Measurements from ENCODE around the gene ATRIP. TPM values are rescaled to one million over a fixed set of nuclear protein-coding genes. Genes with fewer than 3 reads are reported as not detected.

The ATRIP gene
- polyA plus RNA-seq, 3 donors = 1.8 to 4.7 (median 2.8) TPM

DNA sequence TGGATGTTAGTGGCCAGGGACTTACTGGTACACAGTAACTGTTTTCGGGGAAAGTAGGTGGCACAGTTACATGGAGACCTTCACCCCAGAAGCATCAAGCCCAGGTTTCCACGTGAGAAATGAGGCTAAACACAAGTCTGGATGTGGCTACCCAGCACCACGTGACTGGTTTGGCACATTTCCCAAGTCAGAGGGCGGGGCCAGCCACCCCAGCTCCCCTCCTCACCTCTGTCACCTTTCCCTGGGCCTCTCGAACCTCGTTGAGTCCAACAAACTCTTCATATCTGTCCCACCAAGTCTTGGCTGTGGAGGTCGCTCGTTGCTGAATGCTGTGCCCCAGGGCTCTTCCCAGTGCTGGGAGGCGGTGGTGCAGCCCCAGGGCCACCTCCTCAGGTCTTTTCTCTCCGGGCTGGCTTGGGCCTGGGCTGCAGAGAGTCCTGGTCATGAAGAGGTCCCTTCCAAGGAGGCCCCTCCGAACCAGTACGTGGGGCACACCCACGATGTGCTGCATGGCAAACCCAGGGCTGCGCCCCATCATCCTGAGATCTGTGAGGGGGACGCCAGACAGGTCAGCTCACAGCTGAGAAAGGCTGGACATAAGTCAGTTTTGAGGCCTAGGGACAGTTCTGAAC lies 11.8 kb upstream of the ATRIP start:
- Histone ChIP-seq H3K27ac (ENCODE audit: low read depth in 1 of 2, low read length in 2 of 2) (peak overlapping the region in 1 of 2 donors; percentile 17), H3K4me2 (replicated peaks; ENCODE audit: extremely low read depth, low read length, poor library complexity, severe bottlenecking) (no peak overlapping the region)

GRCh38 chr3:48435223-48435595 lies 11.3 kb upstream of the ATRIP start:
- no peak overlapping the region for H3K4me3 Mint-ChIP-seq
- H3K36me3 Mint-ChIP-seq = peaks cover 24 to 32% of the 10 kb centered on the region in 2 donors
- peaks cover 11 to 25% of the 10 kb centered on the region in 2 donors for H3K4me1 ChIP-seq (ENCODE audit: control insufficient read depth in 1 of 2, insufficient read depth in 2 of 2, low read length in 2 of 2)
- peak overlapping the region in 1 of 2 donors; percentile 17 for H3K27ac ChIP-seq (ENCODE audit: low read depth in 1 of 2, low read length in 2 of 2)
- peaks cover 0 to 4% of the 10 kb centered on the region in 2 donors for H3K27me3 ChIP-seq (ENCODE audit: control insufficient read depth in 2 of 2, insufficient read depth in 2 of 2, low read length in 2 of 2)
- H3K4me2 ChIP-seq (replicated peaks; ENCODE audit: extremely low read depth, low read length, poor library complexity, severe bottlenecking) = no peak overlapping the region
- H3K9me3 ChIP-seq (replicated peaks in 1 of 2; ENCODE audit: control insufficient read depth in 1 of 2, insufficient read depth in 1 of 2, low read length in 2 of 2) = no peaks in the 10 kb centered on the region
- H3K4me3 ChIP-seq (replicated peaks in 1 of 3; ENCODE audit: low read depth in 2 of 3, low read length in 3 of 3) = no peak overlapping the region
- H2AFZ ChIP-seq (ENCODE audit: insufficient read depth, low read depth, low read length, poor library complexity, severe bottlenecking) = no peak overlapping the region
- H3K4me1 Mint-ChIP-seq = peaks cover 30% of the 10 kb centered on the region
- peaks cover 20% of the 10 kb centered on the region for H3K79me2 ChIP-seq (ENCODE audit: insufficient read depth, low read length)
- DNase-seq = no peak
- H3K36me3 ChIP-seq (replicated peaks in 1 of 2; ENCODE audit: control insufficient read depth in 1 of 2, insufficient read depth in 2 of 2, low read length in 2 of 2) = peaks cover 12 to 29% of the 10 kb centered on the region in 2 donors
- 100% methylated on average over 3 of the region's 4 CpGs for WGBS (ENCODE audit: insufficient coverage)
- H3K27ac Mint-ChIP-seq = peak overlapping the region in 1 of 7 donors; percentile 43
- TF ChIP-seq, protein P1, sequence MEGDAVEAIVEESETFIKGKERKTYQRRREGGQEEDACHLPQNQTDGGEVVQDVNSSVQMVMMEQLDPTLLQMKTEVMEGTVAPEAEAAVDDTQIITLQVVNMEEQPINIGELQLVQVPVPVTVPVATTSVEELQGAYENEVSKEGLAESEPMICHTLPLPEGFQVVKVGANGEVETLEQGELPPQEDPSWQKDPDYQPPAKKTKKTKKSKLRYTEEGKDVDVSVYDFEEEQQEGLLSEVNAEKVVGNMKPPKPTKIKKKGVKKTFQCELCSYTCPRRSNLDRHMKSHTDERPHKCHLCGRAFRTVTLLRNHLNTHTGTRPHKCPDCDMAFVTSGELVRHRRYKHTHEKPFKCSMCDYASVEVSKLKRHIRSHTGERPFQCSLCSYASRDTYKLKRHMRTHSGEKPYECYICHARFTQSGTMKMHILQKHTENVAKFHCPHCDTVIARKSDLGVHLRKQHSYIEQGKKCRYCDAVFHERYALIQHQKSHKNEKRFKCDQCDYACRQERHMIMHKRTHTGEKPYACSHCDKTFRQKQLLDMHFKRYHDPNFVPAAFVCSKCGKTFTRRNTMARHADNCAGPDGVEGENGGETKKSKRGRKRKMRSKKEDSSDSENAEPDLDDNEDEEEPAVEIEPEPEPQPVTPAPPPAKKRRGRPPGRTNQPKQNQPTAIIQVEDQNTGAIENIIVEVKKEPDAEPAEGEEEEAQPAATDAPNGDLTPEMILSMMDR (IDR thresholded peaks at IDR 0.05) = no peak
- H3K9me3 Mint-ChIP-seq = no peaks in the 10 kb centered on the region
- peaks cover 3 to 9% (median 4%) of the 10 kb centered on the region in 3 donors for H3K27me3 Mint-ChIP-seq (ENCODE audit: low read depth in 3 of 3)
- no peak overlapping the region for H3K9ac ChIP-seq (ENCODE audit: insufficient read depth, low read length, poor library complexity, severe bottlenecking)
- H4K20me1 ChIP-seq (ENCODE audit: insufficient read depth, low read length) = no peaks in the 10 kb centered on the region
- intact Hi-C loops (cut with micrococcal nuclease) = loop anchor here (5.0 to 10.0 kb wide), 2 partner anchors 33 to 240 kb away; no protein-coding TSS in a partner anchor

More for the DNA sequence above, 11.8 kb upstream of the ATRIP start:
- Mint-ChIP-seq H3K9me3 (no peaks in the 10 kb centered on the region), H3K36me3 (peaks cover 24 to 32% of the 10 kb centered on the region in 2 donors), H3K27ac (peak overlapping the region in 2 of 7 donors; percentile 10 to 44), H3K4me3 (no peak overlapping the region), H3K4me1 (peaks cover 33% of the 10 kb centered on the region), H3K27me3 (ENCODE audit: low read depth in 3 of 3) (peaks cover 8 to 14% (median 9%) of the 10 kb centered on the region in 3 donors)
- Histone ChIP-seq H3K79me2 (ENCODE audit: insufficient read depth, low read length) (peaks cover 15% of the 10 kb centered on the region), H3K9me3 (replicated peaks in 1 of 2; ENCODE audit: control insufficient read depth in 1 of 2, insufficient read depth in 1 of 2, low read length in 2 of 2) (no peaks in the 10 kb centered on the region), H3K9ac (ENCODE audit: insufficient read depth, low read length, poor library complexity, severe bottlenecking) (no peak overlapping the region), H2AFZ (ENCODE audit: insufficient read depth, low read depth, low read length, poor library complexity, severe bottlenecking) (no peak overlapping the region), H3K27me3 (ENCODE audit: control insufficient read depth in 2 of 2, insufficient read depth in 2 of 2, low read length in 2 of 2) (peaks cover 0 to 9% of the 10 kb centered on the region in 2 donors), H4K20me1 (ENCODE audit: insufficient read depth, low read length) (no peaks in the 10 kb centered on the region), H3K4me3 (replicated peaks in 1 of 3; ENCODE audit: low read depth in 2 of 3, low read length in 3 of 3) (no peak overlapping the region), H3K36me3 (replicated peaks in 1 of 2; ENCODE audit: control insufficient read depth in 1 of 2, insufficient read depth in 2 of 2, low read length in 2 of 2) (peaks cover 12 to 29% of the 10 kb centered on the region in 2 donors), H3K4me1 (ENCODE audit: control insufficient read depth in 1 of 2, insufficient read depth in 2 of 2, low read length in 2 of 2) (peaks cover 15 to 25% of the 10 kb centered on the region in 2 donors)
- intact Hi-C loops (cut with micrococcal nuclease) = loop anchor here (5.0 to 10.0 kb wide), 2 partner anchors 32 to 240 kb away; no protein-coding TSS in a partner anchor
- TF ChIP-seq, protein P1 (IDR thresholded peaks at IDR 0.05) = no peak
- 80% methylated on average over 13 of the region's 15 CpGs for WGBS (ENCODE audit: insufficient coverage)
- no peak for DNase-seq
